Measurements from ENCODE around the gene FARS2.

FARS2 gene

DNA sequence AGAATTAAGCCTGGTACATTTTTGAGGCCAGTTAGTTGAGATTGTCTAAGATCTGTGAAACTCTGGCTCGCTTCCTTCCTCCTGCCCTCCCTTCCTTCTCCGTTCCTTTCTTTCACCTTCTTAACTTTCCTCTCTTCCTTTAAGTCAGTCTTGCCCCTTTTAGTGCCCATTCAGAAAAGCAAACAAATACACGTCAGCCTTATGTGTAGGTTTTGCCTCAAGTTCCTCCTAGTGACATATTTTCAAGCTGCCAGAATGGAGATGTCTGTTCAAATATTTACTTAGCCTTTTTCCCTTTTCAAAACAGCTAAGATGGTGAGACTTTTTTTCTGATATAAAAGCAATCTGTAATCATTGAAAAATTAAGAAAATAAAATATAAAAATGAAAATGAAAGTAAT lies 178.4 kb downstream of the FARS2 start:
- no peak for DNase-seq
- TF ChIP-seq GATA1 (IDR thresholded peaks at IDR 0.05; ENCODE audit: low read depth, low read length) = no peak
- no peak for TF ChIP-seq POLR2A (IDR thresholded peaks at IDR 0.05; ENCODE audit: low read length)

DNA sequence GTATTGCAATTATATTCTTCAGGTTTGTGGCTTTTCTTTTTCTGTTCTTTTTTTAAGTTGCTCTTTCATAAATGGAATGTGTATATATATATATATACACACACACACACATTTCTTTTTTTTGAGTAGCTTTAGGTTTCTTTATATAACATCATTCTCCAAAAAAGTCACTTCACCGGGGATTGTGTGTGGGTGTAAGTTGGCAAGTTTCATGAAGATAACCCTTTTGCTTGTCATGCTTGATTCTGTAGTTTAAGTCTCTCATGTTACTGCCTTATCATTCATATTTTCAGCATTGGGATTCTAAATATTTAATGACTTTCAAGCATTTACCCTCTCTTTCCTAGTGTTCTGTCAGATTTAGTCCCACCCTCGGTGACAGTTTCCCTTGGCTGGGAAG lies 181.0 kb downstream of the FARS2 start:
- DNase-seq = peak in 1 of 2 experiments; percentile 33
- TF ChIP-seq GATA1 (IDR thresholded peaks at IDR 0.05; ENCODE audit: low read depth, low read length) (no peak), POLR2A (IDR thresholded peaks at IDR 0.05; ENCODE audit: low read length) (no peak)

DNA sequence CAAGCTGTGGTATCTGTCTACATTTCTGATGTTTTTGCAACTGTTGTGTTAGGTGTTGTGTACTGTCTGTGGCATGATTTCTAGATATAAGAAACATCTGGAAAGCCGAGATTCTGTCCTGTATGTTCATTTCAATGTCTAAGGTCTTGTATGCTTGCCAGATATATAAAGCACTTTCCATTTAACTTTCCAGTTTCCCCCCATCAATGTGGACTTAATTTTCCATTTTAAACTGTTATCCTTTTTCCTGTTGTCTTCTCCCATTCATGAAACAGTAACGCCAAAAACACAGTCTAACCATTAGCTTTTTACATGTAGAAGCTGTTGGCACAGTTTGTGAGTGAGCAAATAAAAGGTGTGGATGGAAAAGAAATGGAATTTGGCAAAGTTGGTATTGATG lies 181.6 kb downstream of the FARS2 start:
- TF ChIP-seq GATA1 (IDR thresholded peaks at IDR 0.05; ENCODE audit: low read depth, low read length) = no peak
- no peak for TF ChIP-seq POLR2A (IDR thresholded peaks at IDR 0.05; ENCODE audit: low read length)
- no peak for DNase-seq

DNA sequence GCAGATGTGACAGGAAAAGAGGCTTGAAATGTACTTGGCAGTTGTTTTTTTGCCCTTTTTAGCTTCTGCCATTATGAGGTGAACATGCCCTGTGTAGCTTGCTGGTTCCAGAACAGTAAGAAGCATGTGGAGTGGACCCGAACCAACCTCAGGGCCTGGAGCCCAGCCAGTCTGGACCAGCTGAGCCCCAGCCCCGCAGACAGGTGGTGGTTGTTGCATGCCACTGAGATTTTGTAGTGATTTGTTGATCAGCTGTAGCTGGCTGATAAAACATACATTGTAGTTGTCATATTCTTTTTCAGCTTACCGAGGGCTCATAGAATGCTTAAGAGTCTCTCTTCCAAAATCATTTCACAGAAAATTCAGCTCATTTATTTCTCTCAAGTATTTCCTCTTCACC lies 182.2 kb downstream of the FARS2 start:
- no peak for DNase-seq
- TF ChIP-seq POLR2A (IDR thresholded peaks at IDR 0.05; ENCODE audit: low read length) = no peak
- TF ChIP-seq GATA1 (IDR thresholded peaks at IDR 0.05; ENCODE audit: low read depth, low read length) = no peak

DNA sequence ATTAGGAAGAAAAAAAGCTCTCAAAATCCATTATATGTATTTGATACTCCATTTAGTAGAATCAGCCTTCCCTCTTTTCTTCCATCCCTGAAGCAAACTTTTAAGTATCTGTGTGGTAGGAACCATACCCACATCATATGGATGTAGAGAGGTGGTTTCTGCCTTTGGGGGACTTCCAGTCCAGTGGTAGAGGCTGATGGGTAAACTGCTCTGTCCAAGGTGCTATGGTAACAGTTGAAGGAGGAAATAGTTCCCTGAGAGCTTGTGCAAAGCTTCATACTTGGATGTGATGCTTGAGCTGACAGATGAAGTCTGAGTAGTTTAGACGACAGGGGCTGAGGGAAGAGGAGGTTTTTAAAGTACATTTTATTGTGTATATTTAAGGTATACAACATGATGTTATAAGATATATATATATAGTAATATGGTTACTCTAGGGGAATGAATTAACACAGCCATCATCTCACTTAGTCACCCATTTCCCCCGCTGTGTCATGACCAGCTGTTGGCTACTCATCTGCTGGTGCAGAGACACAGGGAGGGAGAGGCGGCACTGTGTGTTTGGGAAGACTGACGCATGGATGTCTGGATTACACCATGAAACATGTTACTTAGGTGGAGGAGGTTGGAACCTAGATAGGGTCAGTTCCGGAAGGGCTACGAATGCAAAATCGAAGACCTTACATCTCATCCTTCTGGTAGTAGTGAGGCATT lies 185.2 kb downstream of the FARS2 start:
- TF ChIP-seq GATA1 (IDR thresholded peaks at IDR 0.05; ENCODE audit: low read depth, low read length) (no peak), POLR2A (IDR thresholded peaks at IDR 0.05; ENCODE audit: low read length) (no peak)

DNA sequence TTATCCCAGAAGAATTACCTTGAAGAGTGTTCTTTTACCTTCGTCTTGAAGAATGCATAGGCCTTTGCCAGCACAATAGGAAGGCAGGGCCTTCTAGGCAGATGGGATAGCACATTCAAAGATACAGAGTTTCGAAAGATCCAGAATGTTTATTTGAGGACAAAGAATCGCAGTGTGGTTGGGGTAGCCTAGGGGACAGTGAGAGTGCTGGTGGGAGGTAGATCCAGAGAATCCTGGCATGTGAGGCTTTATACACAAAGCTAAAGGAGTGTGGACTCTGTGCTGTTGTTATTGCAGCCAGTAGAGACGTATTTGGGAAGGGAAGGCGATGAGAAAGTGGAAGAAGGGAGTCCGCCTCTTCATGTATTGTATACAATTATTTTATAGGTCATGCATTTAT lies 186.6 kb downstream of the FARS2 start:
- TF ChIP-seq GATA1 (IDR thresholded peaks at IDR 0.05; ENCODE audit: low read depth, low read length) (no peak), POLR2A (IDR thresholded peaks at IDR 0.05; ENCODE audit: low read length) (no peak)
- no peak for DNase-seq

More for the DNA sequence above, 185.2 kb downstream of the FARS2 start:
- no peak for DNase-seq

DNA sequence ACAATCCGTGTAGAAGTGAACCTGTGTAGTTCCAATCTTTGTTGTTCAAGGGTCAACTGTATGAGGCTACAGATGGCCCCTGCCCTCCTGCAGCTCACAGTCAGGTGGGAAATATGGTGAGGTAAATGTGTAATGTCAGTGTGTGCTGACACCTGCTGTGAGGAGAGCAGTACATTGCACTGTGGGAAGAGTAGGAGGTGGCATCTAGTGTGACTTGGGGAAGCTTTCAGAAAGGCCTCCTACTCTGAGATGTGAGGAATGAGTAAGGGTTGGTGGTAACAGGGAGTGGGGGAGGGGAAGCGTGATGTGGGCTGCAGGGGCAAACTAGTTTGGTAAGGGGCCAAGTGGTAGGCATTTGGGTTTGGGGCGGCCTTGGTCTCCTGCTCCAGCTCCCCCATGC lies 188.8 kb downstream of the FARS2 start:
- DNase-seq = no peak

DNA sequence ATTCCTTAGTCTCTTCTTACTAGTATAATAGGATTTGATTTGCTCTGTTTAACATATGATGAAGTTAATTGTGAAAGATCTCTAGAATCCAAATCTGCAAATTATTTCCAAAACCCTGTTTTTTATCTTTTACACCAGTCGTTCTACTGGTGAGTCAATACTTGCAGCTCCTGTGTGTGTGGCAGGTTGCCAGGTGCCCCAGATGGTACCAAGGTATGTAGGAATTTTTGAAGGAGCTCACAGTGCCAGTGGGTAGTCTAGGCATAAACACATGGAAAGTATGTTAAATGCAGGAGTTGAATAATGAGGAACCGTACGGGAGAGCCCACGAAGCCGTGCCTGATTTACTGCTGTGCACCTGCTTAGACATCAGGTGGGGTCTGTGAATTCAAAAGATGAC lies 192.2 kb downstream of the FARS2 start:
- DNase-seq = no peak
- TF ChIP-seq GATA1 (IDR thresholded peaks at IDR 0.05; ENCODE audit: low read depth, low read length) = no peak
- TF ChIP-seq POLR2A (IDR thresholded peaks at IDR 0.05; ENCODE audit: low read length) = no peak

More for the DNA sequence above, 188.8 kb downstream of the FARS2 start:
- TF ChIP-seq POLR2A (IDR thresholded peaks at IDR 0.05; ENCODE audit: low read length) = no peak

DNA sequence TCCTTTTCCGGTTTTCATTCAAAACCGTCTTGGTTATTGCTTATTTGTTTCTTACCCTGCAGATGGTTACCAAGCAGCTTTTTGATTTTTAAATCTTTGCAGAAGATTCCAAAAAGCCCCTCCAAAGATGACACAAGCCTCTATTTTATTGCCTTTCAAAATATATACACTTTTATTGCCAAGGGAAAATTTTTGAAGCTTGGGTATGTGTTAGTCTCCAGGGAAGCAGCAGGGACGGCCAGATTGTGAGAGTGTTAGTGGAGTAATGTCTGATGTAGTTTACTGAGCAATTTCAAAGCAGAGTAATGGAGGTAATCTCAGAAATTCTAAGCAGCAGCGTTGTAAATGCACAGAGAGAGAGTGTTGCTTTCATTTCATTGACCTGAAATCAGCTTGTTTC lies 193.8 kb downstream of the FARS2 start:
- no peak for DNase-seq
- TF ChIP-seq GATA1 (IDR thresholded peaks at IDR 0.05; ENCODE audit: low read depth, low read length) (no peak), POLR2A (IDR thresholded peaks at IDR 0.05; ENCODE audit: low read length) (no peak)

DNA sequence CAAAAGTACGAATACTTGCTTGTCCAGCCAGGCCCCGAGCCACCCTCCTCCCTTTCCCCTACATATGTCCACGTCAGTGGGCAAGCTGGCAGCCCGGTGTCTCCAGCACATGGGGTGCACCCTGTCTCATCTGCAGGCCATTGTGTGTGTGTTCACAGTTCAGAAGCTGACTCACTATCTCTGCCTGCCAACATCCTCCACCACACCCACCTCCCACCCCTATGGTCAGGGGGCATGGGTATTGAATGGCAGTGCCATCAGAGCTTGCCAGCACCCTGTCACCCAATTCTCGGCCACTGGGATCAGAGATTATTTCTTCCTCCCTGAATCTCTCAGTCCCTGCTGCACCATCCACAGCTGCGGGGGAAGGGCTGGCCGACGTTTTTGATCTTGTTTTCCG lies 195.7 kb downstream of the FARS2 start:
- DNase-seq = no peak
- no peak for TF ChIP-seq GATA1 (IDR thresholded peaks at IDR 0.05; ENCODE audit: low read depth, low read length)
- TF ChIP-seq POLR2A (IDR thresholded peaks at IDR 0.05; ENCODE audit: low read length) = no peak

DNA sequence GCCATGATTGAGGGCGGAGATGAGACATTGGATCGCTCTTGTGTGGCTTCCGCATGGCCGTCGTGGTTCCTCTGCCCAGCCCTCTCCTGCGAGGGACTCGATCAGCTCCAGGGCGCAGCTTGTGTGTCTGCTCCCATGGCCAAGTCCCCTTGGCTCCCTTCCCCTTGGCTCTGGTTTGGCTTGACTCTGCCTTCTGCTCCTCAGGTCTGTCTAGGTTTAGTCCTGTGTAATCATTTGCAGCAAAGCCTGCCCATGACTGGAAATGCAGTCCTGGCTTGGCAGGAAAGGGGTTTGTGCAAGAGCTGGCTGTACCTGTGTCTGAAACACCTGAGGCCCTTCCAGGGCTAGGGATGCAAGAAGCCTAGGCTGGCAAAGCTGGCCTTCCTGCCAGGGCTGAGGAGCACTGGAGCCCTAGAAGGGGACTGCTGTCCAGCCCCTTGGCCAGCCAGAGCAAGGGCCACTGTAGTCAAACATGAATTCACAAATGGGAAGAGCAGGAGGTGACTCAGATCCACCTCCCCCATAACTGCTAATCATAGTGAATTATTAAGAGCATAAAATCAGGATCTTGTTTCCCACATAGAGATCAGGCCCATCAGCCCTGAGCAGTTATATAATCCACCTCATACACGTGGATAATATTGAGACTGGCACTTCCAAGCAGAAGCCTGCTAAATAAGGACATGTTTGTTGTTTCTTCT lies 196.8 kb downstream of the FARS2 start:
- TF ChIP-seq GATA1 (IDR thresholded peaks at IDR 0.05; ENCODE audit: low read depth, low read length) (no peak), POLR2A (IDR thresholded peaks at IDR 0.05; ENCODE audit: low read length) (no peak)

DNA sequence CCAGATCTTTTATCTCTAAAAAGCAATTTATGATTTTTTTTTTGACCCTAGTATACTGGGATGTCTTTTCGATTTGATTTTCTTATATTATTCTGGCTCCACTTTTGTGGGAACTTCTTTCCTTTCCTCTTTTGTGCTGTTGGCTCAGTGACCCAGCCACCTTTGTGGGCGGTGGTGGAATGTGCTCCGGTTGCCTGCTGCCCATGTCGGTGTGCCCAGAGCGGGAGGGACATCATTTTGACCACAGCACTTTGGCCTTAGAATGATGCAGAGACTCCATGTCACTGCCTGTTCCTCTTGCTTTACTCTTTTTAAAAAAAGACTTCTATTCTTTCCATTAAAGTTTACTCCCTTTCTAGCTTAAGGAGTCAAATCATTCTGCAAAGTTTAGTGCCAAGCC lies 198.0 kb downstream of the FARS2 start:
- DNase-seq = no peak
- TF ChIP-seq POLR2A (IDR thresholded peaks at IDR 0.05; ENCODE audit: low read length) (no peak), GATA1 (IDR thresholded peaks at IDR 0.05; ENCODE audit: low read depth, low read length) (no peak)

More for the DNA sequence above, 196.8 kb downstream of the FARS2 start:
- DNase-seq = no peak

DNA sequence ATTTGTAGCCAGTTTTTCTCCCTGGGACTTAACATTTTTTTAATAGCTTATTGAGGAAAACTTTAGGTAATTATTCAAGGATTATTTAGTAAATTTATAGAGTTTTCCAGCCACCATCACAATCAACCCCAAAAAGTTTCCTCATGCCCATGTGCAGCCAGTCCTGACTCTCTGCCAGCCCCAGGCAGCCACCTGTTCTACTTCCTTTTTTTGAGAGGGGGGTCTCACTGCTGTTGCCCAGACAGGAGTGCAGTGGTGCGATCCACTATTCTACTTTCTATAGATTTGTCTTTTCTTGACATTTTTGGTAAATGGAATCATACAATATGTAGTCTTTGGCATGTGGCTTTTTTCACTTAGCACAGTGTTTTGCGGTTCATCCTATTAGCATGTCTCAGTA lies 200.1 kb downstream of the FARS2 start:
- DNase-seq = no peak
- TF ChIP-seq POLR2A (IDR thresholded peaks at IDR 0.05; ENCODE audit: low read length) = no peak
- no peak for TF ChIP-seq GATA1 (IDR thresholded peaks at IDR 0.05; ENCODE audit: low read depth, low read length)

DNA sequence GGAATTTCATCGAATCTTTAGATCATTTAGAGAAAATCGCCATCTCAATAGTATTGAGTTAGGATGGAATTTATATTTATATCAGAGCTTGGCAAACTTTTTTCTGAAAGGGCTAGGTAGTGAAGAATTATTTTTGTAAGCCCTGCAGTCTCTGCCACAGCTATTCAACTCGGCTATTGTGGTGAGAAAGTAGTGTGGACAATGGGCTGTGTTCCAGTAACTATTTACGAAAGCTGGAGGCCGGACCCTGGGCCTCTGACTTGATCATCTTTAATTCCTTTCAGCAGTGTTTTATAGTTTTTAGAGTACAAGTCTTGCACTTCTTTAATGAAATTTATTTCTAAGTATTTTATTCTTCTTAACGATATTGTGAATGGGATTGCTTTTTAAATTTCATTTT lies 201.5 kb downstream of the FARS2 start:
- no peak for DNase-seq
- TF ChIP-seq POLR2A (IDR thresholded peaks at IDR 0.05; ENCODE audit: low read length) (no peak), GATA1 (IDR thresholded peaks at IDR 0.05; ENCODE audit: low read depth, low read length) (no peak)

DNA sequence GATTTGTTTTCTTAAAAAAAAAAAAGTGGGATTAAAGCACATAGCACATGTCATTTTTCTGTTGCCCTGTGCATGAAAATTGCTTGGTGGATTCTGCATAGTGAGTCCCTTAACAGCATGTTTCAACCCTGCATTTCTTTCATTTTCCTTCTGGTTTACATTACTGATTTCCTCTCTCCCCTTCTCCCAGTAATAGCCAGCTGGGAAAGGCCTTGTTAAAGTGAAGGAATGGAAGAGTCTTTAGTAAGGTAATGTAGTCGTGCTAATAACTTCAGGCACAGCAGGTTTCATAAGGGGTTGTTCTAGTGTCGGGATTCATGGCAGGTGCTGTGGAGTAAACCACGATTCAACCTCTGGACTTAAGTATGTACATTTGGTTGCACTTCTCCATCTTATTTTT lies 202.4 kb downstream of the FARS2 start:
- no peak for DNase-seq
- no peak for TF ChIP-seq GATA1 (IDR thresholded peaks at IDR 0.05; ENCODE audit: low read depth, low read length)
- TF ChIP-seq POLR2A (IDR thresholded peaks at IDR 0.05; ENCODE audit: low read length) = no peak
